ENCODE measurements around the gene DEFB113.
"Not testable (repeated sequence)": the region's sequence is repeated elsewhere in the genome, so short reads cannot be mapped to it uniquely, and the experiment has no call there.

Gene DEFB113, protein sequence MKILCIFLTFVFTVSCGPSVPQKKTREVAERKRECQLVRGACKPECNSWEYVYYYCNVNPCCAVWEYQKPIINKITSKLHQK

GRCh38 chr6:49969605-49970004 is at the start of gene DEFB113:
TSS of gene DEFB113 (minus strand) at chr6:49969625. CDS start at chr6:49969625, 0 bp downstream.
- DNase-seq (ENCODE audit: low read depth, low spot score) = no peak

- DNase-seq (ENCODE audit: low read depth, low spot score) = no peak
Measured at GRCh38 chr6:50007819-50008218, 38.4 kb upstream of the DEFB113 start.

DNA sequence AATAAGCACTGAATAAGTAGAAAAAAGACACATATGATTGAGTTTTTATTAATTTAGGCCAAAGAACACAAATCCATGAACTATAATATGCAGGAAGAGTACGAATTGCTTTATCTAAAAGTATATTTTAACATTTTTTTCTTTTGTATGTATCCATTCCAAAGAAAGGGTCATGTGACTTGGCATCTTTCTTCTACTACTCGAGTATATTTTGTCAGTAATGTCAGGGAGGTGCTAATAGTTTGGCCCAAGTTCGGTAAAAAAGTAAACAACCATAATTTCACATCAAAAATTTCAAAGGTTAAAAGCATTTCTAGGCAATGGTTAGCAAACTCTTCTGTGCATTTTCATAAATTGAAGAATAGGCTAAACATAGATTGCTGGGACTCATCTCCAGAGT is 33.7 kb upstream of the DEFB113 start:
- no peak for DNase-seq (ENCODE audit: low read depth, low spot score)

DNA sequence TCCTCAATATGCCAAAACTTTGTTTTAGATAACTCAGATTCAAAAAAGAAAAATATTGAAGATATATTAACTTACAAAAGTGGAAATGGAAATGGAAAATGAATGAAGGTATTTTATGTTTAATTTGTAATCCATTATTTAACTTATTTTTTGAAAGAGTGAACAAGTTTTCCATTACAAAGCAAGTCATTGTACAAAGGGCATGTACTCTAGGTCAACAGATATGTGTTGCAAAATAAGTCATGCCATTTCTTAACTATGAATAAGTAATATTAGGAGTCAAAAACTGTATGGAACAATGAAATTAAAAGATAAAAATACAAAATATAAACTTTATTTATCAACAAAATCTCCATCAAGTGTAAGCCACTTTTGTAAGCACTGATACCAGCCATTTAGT is 25.9 kb upstream of the DEFB113 start:
- DNase-seq (ENCODE audit: low read depth, low spot score) = no peak

- DNase-seq (ENCODE audit: low read depth, low spot score) = no peak
Measured at GRCh38 chr6:49988900-49989299, 19.5 kb upstream of the DEFB113 start.

DNA sequence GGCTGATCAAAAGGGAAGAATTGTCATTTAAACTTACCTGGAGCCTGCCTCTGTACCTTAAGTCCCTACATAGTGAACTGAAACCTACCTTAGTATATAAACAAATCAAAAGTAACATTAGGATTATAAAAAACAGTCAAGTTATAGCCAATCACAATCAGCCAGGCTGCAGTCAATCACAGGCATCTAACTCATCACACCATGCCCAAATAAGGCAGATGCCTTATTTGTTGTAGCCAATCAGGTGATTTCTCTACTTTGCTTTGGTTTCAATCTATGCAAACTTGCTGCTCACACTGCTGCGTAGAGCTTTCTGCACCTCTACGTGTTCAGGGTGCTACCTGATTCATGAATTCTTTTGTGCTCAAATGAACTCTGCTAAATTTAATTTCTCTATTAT is 18.3 kb upstream of the DEFB113 start:
- no peak for DNase-seq (ENCODE audit: low read depth, low spot score)

DNA sequence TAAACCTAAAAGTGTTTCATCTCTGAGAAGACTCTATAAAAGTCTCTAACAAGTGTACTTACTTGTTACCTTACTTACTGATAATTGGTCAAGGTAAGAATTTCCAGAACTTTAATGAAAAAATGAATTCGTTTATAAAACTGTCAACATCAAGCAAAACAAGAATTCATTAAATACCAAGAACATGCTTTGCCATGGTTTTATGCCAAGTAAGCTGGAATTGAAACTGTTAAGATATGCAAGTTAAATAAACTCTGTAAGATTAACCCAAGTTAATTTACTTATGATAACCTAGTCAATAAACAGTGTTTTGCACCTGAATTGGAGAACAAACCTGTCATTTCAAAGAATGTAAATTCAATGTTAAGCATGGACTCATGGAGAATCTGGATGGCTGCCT is 17.1 kb upstream of the DEFB113 start:
- no peak for DNase-seq (ENCODE audit: low read depth, low spot score)

DNA sequence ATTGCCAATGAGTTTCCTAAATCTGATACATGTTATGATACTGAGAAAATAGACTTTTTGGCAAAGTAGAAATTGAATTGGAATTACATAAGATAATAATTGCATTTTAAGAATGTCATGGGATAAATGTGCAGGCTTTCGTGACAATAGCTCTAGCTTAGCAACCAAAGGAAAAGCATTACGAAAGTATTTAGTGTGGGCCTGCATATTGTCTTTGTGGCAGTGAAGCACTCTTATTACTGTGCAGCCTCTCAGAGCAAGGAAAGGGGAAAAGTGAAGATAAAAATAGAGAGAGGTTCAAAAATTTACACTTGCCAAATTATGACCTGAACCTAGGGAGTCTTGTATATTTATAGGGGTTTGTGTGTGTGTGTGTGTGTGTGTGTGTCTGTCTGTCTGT is 12.6 kb upstream of the DEFB113 start:
- DNase-seq (ENCODE audit: low read depth, low spot score) = no peak

GRCh38 chr6:49980898-49981297 is 11.5 kb upstream of the DEFB113 start:
- no peak for DNase-seq (ENCODE audit: low read depth, low spot score)

- DNase-seq (ENCODE audit: low read depth, low spot score) = no peak
Measured at GRCh38 chr6:49979584-49979983, 10.2 kb upstream of the DEFB113 start.

GRCh38 chr6:49978332-49979226 is 9.2 kb upstream of the DEFB113 start:
- no peak for DNase-seq (ENCODE audit: low read depth, low spot score)

- DNase-seq (ENCODE audit: low read depth, low spot score) = no peak
Measured at GRCh38 chr6:49966823-49967222, 2.6 kb downstream of the DEFB113 start.

- no peak for DNase-seq (ENCODE audit: low read depth, low spot score)
Measured at GRCh38 chr6:49966334-49966733, 3.1 kb downstream of the DEFB113 start.

DNA sequence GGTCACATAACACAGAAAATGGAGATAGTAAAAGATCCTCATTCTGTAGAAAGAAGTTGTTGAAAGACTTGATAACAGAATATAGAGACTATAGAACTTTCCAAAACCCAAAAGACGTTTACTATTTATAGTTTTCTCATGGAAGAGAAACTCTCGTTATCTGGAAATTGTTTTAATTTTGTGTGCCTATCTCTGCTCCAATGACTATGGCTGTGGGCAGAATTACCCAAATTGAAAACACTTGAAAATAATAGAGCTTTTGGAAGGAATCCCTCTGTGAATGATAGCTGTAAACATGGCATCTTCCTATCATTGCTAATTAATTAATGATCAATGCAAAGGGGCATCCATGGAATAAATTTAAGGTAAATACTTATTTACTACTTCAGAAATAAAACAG is 5.4 kb downstream of the DEFB113 start, which contains the start of gene DEFB114:
DEFB114 (minus strand) TSS at position 101 of the 400 bp plus-strand sequence; CDS start at position 42, 59 bp downstream.
- no peak for DNase-seq (ENCODE audit: low read depth, low spot score)

DNA sequence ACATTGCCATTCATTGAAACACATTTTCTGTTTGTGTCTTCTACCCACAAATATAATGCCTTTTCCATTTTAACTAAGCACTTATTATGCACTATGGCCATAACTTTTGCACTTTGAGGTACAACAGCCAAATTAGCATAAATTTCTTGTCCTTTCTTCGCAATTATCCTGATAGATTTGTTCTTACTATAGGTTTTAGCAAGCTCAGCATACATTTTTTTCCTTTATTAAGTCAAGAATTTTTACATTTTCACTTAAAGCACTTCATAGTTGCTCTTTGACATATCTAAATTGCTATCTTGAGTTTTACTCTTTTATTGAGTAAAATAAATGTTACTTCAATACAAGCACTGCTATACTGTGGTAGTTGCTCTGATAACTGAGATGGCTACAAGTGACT is 11.2 kb downstream of the DEFB113 start:
- DNase-seq (ENCODE audit: low read depth, low spot score) = no peak

- no peak for DNase-seq (ENCODE audit: low read depth, low spot score)
Measured at GRCh38 chr6:49955847-49956246, 13.6 kb downstream of the DEFB113 start.

GRCh38 chr6:49951926-49952325 is 17.5 kb downstream of the DEFB113 start:
- DNase-seq (ENCODE audit: low read depth, low spot score) = no peak

- DNase-seq (ENCODE audit: low read depth, low spot score) = no peak
Measured at GRCh38 chr6:49950415-49950751, 19.0 kb downstream of the DEFB113 start.

DNA sequence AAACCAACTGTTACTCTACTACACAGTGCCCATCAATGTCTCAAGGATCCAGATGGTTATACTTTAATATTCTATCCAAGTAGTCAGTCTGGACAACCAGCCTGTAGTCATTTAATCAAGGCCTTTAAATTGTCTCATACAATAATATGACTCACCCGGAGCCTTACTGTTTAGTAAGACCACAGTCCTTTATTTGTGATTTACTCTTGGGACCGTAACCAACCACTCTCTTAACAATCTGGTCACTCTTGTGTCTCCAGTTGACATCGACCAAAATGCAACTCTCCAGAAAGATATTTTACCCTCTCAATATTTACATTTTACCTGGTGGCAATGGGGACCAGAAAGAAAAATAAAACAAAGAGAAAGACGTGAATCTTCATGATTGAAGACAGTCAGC is 20.4 kb downstream of the DEFB113 start:
- DNase-seq (ENCODE audit: low read depth, low spot score) = no peak

- DNase-seq (ENCODE audit: low read depth, low spot score) = no peak
Measured at GRCh38 chr6:49946835-49947234, 22.6 kb downstream of the DEFB113 start.

- not testable (repeated sequence) for DNase-seq (ENCODE audit: low read depth, low spot score)
Measured at GRCh38 chr6:49944068-49944467, 25.4 kb downstream of the DEFB113 start.

- no peak for DNase-seq (ENCODE audit: low read depth, low spot score)
Measured at GRCh38 chr6:49939993-49940498, 29.4 kb downstream of the DEFB113 start.

DNA sequence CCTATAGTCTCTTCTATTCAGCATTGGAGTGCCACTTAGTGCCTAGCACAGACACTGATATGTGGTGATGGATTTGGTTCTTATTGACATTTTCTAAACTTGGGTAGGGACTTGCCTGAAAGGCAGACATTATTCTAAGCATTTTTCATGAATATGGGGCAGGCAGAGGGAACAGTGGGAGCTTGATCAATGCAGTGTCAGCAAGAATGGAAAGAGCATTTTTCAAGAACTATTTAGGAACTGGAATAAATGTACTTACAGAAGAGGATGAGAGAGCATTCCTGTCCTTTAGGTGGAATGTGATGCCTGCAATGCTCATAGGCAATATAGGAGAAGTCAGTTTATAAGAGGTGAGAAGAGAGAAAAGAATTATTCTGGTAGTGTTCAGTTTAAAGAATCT is 31.6 kb downstream of the DEFB113 start:
- DNase-seq (ENCODE audit: low read depth, low spot score) = no peak
